NB4 (cell line): ENCODE measurements around the gene GPC5.

Experiments
- POLR2A ChIP-seq: IDR thresholded peaks from 2 replicates; pipeline ENCODE4 v1.6.1; 2011; ENCODE audit warnings: mild to moderate bottlenecking; ENCODE audit not compliant: insufficient read length; ENCODE audit errors: extremely low read depth
- TF ChIP-seq, protein P1 (sequence below): IDR thresholded peaks from one replicate; pipeline ENCODE4 v1.5.1; 2012; ENCODE audit warnings: low read depth, low read length
- TF ChIP-seq, protein P2 (sequence below): IDR thresholded peaks from 2 replicates; pipeline ENCODE4 v1.6.1; 2011; ENCODE audit warnings: low read depth, low read length

DNA sequence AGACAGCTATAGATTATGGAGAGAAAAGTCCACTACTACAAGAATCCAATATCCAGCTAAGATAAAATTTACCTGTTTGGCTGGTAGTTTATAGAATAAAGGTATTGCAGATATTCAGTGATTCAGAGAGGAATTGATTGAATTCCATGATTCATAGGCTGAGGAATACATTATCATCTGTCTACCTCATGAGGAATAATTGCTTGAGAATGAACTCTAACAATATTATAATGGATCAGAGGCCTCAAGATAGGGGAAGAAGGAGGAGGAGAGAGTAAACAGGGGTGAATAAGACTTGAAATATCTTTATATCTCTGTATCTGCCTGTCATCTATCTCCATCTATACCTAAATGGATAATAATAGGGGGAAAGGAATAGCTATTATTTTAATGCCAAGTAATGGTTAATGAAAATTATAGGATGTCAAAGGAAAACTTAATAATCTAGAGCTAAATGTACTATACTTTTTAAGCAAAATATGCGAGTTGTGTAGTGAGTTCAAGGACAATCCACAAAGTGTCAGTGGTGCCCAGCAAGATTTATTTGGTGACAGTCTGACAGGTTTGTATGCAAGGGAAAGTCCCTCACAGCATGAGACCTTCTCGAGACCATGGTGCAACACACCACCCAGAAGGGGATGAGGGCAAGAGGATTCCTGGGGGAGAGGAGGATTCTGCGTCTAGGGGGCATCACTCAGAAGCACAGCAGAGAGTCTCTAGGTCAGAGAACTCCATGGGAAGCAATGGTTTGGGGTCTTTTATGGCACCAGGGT is 224.5 kb downstream of the GPC5 start:
- TF ChIP-seq, protein P1, sequence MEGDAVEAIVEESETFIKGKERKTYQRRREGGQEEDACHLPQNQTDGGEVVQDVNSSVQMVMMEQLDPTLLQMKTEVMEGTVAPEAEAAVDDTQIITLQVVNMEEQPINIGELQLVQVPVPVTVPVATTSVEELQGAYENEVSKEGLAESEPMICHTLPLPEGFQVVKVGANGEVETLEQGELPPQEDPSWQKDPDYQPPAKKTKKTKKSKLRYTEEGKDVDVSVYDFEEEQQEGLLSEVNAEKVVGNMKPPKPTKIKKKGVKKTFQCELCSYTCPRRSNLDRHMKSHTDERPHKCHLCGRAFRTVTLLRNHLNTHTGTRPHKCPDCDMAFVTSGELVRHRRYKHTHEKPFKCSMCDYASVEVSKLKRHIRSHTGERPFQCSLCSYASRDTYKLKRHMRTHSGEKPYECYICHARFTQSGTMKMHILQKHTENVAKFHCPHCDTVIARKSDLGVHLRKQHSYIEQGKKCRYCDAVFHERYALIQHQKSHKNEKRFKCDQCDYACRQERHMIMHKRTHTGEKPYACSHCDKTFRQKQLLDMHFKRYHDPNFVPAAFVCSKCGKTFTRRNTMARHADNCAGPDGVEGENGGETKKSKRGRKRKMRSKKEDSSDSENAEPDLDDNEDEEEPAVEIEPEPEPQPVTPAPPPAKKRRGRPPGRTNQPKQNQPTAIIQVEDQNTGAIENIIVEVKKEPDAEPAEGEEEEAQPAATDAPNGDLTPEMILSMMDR = no peak
- TF ChIP-seq, protein P2, sequence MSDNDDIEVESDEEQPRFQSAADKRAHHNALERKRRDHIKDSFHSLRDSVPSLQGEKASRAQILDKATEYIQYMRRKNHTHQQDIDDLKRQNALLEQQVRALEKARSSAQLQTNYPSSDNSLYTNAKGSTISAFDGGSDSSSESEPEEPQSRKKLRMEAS = no peak
- no peak for TF ChIP-seq POLR2A
